ENCODE measurements around the gene FRG1. TPM values are rescaled to one million over a fixed set of nuclear protein-coding genes. Genes with fewer than 3 reads are reported as not detected.
A peak's percentile ranks its signal among the peaks of the same experiment; 100 is the strongest.
"Not testable (repeated sequence)": the region's sequence is repeated elsewhere in the genome, so short reads cannot be mapped to it uniquely, and the experiment has no call there.

FRG1 gene
- total and polyA plus RNA-seq, 12 donors, result 21.5 to 44.7 (median 29.8) TPM

- not testable (repeated sequence) for H3K27ac ChIP-seq
Observed at GRCh38 chr4:189946906-189947305, 6.2 kb downstream of the FRG1 start.

GRCh38 chr4:189948486-189948885 is 7.8 kb downstream of the FRG1 start:
- ATAC-seq; intact Hi-C loops (cut with DNase I); H3K27me3 ChIP-seq; H3K9me3 ChIP-seq; H3K4me3 ChIP-seq; DNase-seq; H3K27ac ChIP-seq: not testable (repeated sequence)
- Histone ChIP-seq H3K4me1 (peaks cover 0 to 28% (median 8%) of the 10 kb centered on the region in 9 donors), H3K36me3 (peaks cover 0 to 47% (median 0%) of the 10 kb centered on the region in 9 donors)
- 78% methylated on average over 7 of the region's 7 CpGs for WGBS, 2 donors

More at GRCh38 chr4:189946906-189947305, 6.2 kb downstream of the FRG1 start:
- H3K9me3 ChIP-seq; ATAC-seq; H3K27me3 ChIP-seq; DNase-seq; intact Hi-C loops (cut with DNase I); H3K4me3 ChIP-seq: not testable (repeated sequence)
- peaks cover 0 to 43% (median 17%) of the 10 kb centered on the region in 9 donors for H3K4me1 ChIP-seq
- peaks cover 0 to 37% (median 0%) of the 10 kb centered on the region in 9 donors for H3K36me3 ChIP-seq
- WGBS, 2 donors, result 94% methylated on average over 13 of the region's 13 CpGs

GRCh38 chr4:189969291-189969690 is 28.6 kb downstream of the FRG1 start:
- DNase-seq; H3K27ac ChIP-seq; ATAC-seq; intact Hi-C loops (cut with DNase I); H3K4me1 ChIP-seq; H3K4me3 ChIP-seq; H3K36me3 ChIP-seq: not testable (repeated sequence)
- peaks cover 0 to 37% (median 6%) of the 10 kb centered on the region in 11 donors for H3K9me3 ChIP-seq
- H3K27me3 ChIP-seq, result peaks cover 0 to 14% (median 3%) of the 10 kb centered on the region in 7 donors
- 57 to 64% methylated on average over 1 of the region's 1 CpG for WGBS, 2 donors

GRCh38 chr4:189973646-189974045 is 33.0 kb downstream of the FRG1 start:
- DNase-seq, result no peak
- no peaks in the 10 kb centered on the region for H3K4me1 ChIP-seq
- H3K4me3 ChIP-seq, result no peak overlapping the region
- H3K36me3 ChIP-seq, result no peaks in the 10 kb centered on the region
- peaks cover 0 to 14% (median 3%) of the 10 kb centered on the region in 7 donors for H3K27me3 ChIP-seq
- peaks cover 0 to 4% (median 0%) of the 10 kb centered on the region in 11 donors for H3K9me3 ChIP-seq
- no peak overlapping the region for H3K27ac ChIP-seq
- ATAC-seq, result no peak
- no peak for TF ChIP-seq CTCF (IDR thresholded peaks at IDR 0.05)
- intact Hi-C loops (cut with DNase I), result no loop called here

GRCh38 chr4:189974056-189974455 is 33.4 kb downstream of the FRG1 start:
- no peak for ATAC-seq
- Histone ChIP-seq H3K4me1 (no peaks in the 10 kb centered on the region), H3K9me3 (peaks cover 0 to 4% (median 0%) of the 10 kb centered on the region in 11 donors), H3K27ac (no peak overlapping the region), H3K27me3 (peaks cover 0 to 14% (median 3%) of the 10 kb centered on the region in 7 donors), H3K36me3 (no peaks in the 10 kb centered on the region), H3K4me3 (no peak overlapping the region)
- intact Hi-C loops (cut with DNase I), result no loop called here
- 44 to 47% methylated on average over 5 of the region's 5 CpGs for WGBS, 2 donors
- peak in 2 of 9 donors; percentile 7 to 27 for TF ChIP-seq CTCF (IDR thresholded peaks at IDR 0.05)
- DNase-seq, result no peak

GRCh38 chr4:189979196-189980047 is 38.8 kb downstream of the FRG1 start:
- no peaks in the 10 kb centered on the region for H3K9me3 ChIP-seq
- H3K27ac ChIP-seq, result no peak overlapping the region
- TF ChIP-seq CTCF (IDR thresholded peaks at IDR 0.05), result no peak
- H3K27me3 ChIP-seq, result peaks cover 0 to 9% (median 0%) of the 10 kb centered on the region in 7 donors
- ATAC-seq (no peak), DNase-seq (no peak)
- 52 to 65% methylated on average over 10 of the region's 10 CpGs for WGBS, 2 donors
- no peaks in the 10 kb centered on the region for H3K36me3 ChIP-seq
- intact Hi-C loops (cut with DNase I), result no loop called here
- H3K4me3 ChIP-seq, result no peak overlapping the region
- no peaks in the 10 kb centered on the region for H3K4me1 ChIP-seq

- H3K36me3 ChIP-seq; ATAC-seq; intact Hi-C loops (cut with DNase I); H3K27ac ChIP-seq; H3K27me3 ChIP-seq; H3K9me3 ChIP-seq; H3K4me3 ChIP-seq; H3K4me1 ChIP-seq; DNase-seq: not testable (repeated sequence)
- WGBS, 2 donors, result 42 to 54% methylated on average over 2 of the region's 2 CpGs
Observed at GRCh38 chr4:189980292-189980691, 39.6 kb downstream of the FRG1 start.
